CD4-positive, alpha-beta T cell treated with Interleukin-4 for 4 hours (primary cell): ENCODE results near the gene MAU2.
"Not testable (repeated sequence)": the region's sequence is repeated elsewhere in the genome, so short reads cannot be mapped to it uniquely, and the experiment has no call there.

ENCODE experiments used
- DNase-seq: peaks from one replicate; pipeline ENCODE4 v3.0.0-alpha.2; 2020

Gene MAU2

GRCh38 chr19:19348266-19348665 is 27.6 kb downstream of the MAU2 start:
- DNase-seq = no peak

DNA sequence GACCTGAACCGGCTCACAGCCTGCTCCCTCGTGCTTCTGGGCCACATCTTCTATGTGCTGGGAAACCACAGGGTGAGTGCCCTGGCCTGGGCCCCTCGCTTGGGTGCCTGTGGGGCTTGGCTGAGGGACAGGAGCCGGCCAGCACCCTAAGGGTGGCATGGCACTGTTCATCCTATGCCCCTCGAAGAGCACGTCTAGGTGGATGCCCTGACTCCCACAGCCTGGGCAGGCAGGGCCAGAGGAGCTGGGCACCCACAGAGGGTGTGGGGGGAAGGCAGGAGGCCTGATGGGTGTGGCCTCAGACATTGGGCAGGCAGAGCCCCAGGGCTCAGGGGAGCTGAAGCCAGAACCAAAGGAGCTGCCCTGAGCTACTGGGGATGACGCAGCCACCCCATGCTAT is 28.7 kb downstream of the MAU2 start:
- DNase-seq = no peak

DNA sequence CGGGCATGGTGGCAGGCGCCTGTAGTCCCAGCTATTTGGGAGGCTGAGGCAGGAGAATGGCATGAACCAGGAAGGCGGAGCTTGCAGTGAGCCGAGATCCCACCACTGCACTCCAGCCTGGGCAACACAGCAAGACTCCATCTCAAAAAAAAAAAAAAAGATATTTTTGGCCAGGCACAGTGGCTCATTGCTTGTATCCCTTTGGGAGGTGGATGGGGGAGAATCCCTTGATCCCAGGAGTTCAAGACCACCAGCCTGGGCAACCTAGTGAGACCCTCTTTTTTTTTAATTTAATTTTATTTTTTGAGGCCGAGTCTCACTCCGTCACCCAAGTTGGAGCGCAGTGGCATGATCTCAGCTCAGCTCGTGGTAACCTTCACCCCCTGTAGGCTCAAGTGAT is 30.1 kb downstream of the MAU2 start:
- DNase-seq = not testable (repeated sequence)

GRCh38 chr19:19352823-19353222 is 32.2 kb downstream of the MAU2 start:
- DNase-seq = no peak

DNA sequence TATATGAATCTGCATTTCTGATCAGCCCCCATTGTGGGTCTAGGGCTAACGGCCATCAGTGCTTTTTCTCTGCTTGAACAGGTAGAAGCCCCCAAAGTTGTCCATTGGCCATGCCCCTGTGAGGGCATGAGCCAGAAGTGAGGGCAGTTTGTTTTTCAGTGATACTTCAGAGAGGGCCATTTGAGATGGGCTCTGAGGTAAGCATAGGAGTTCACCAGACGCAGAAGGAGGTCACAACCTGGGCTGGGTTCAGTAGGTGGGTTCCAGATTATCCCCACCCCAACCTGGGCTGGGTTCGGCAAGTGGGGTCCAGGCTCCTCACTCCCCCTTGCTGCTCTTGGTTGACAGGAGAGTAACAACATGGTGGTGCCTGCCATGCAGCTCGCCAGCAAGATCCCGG is 33.4 kb downstream of the MAU2 start:
- DNase-seq = no peak

DNA sequence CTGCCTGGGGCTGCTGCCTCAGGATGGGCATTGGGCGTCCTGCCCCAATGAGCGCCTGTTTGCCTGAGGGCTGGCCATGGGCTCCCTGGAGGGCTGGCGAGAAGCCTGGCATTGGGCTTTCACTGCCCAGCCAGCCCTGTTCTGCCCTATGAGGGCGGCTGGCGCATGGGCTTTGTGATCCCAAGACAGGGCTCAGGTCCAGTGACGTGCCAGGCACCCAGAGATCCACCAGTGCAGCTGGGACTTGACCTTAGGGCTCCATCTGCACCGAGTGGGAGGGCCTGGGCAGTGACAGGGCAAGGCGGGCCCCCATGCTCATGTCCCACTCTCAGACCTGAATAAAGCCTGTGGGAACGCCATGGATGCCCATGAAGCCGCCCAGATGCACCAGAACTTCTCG is 34.3 kb downstream of the MAU2 start:
- DNase-seq = no peak

- no peak for DNase-seq
Observed at GRCh38 chr19:19355606-19356139, 35.0 kb downstream of the MAU2 start.

- DNase-seq = no peak
Observed at GRCh38 chr19:19356500-19356899, 35.9 kb downstream of the MAU2 start.

DNA sequence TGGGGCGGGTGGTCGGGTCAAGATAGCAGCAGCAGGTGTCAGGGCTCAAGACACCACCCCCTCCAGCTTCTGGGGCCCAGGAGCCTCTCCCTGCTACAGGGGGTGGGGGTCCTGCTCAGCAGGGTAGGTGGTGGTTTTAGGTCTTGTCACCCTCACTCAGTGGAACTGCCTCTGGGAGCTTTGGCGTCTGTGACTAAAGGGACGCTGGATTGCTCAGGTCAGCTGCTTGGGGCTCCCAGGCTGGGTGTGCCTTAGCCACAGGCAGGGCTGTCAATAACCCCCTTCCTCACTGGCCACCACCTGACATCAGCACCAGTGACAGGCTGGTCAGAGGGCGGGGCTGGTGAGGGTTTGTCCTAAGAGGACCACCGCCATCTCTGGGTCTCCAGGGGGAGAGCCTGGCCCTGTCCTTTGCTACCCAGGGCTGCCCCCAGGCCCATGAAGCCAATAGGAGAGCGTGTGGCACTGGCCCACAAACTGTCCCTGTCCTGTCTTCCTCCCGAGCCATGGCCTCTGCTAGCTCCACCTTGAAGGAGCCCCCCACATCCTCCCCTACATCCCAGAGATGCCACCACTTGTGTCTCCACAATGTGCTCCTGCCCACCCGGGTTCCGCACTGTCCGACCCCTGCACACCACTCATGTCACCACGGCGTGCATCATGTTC is 36.4 kb downstream of the MAU2 start:
- DNase-seq = no peak

GRCh38 chr19:19361075-19361594 is 40.5 kb downstream of the MAU2 start:
- DNase-seq = peak; percentile 74

DNA sequence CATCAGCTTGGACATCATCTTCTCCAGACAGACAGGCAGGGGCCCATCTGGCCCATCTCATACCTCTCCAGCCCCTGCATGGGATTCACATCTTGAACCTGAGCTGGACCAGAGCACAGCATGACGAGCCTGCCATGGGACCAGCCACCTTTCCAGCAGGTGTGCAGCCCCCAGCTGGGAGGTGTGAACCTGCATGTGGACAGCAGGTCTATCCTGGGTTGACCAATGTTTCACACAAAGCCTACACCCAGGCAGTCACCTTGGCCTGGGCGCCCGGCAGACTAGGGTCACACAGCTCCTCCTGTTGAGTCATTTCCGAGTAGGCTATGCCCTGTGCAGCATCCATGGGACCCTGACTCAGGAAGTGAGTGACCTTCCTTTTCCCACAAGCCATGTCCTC is 41.4 kb downstream of the MAU2 start:
- no peak for DNase-seq

DNA sequence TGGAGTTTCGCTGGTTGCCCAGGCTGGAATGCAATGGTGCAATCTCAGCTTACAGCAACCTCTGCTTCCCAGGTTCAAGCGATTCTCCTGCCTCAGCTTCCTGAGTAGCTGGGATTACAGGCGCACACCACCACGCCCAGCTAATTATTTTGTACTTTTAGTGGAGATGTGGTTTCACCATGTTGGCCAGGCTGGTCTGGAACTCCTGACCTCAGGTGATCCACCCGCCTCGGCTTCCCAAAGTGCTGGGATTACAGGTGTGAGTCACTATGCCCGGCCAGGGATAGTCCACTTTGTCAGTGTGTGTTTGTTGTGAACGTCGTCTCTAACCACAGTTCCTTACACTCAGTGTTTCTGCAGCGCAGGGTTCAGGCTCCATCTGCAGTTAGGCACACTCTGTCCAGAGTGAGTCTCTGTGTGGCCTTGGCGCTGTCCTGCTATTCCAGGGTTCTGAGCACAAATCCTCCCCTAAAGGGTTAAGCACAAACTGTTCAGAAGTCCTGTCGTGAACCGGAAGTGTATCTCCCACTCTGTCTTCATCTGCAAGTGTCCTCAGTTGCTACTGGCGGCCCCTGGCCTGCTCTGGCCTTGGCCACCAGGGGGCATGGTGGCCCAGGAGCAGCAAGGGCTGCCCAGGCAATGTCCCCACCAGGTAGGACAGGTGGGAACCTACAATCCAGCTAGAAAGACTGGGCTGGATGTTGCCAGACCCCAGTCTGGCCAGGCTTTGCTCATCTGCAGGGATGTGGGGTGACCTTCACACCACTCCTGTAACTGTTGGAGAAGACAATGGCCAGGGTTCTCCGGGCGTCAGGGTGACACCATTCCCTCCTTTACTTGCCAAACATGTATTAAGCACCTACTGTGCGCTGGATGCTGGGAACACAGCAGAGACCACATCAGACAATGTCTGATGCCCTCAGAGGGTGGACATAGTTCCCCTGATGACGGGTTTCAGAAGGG is 46.1 kb downstream of the MAU2 start:
- peak; percentile 67 for DNase-seq

- DNase-seq = no peak
Observed at GRCh38 chr19:19368087-19368486, 47.5 kb downstream of the MAU2 start.

DNA sequence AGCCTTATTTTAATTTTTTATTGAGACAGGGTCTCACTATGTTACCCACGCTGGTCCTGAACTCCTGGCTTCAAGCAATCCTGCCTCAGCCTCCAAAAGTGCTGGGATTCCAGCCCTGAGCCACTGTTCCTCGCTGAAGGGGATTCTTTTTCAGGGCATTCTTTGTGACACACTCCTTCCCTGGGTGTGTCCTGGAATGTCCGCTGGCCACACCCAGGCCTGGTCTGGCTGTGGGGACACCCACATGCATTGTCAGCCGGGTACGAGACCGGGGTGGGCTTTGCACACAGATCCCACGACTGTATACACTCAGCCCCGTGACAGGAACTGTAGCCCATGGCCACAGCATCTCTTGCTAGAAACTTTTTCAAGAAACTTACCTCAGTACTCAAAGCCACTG is 50.4 kb downstream of the MAU2 start:
- DNase-seq = no peak

DNA sequence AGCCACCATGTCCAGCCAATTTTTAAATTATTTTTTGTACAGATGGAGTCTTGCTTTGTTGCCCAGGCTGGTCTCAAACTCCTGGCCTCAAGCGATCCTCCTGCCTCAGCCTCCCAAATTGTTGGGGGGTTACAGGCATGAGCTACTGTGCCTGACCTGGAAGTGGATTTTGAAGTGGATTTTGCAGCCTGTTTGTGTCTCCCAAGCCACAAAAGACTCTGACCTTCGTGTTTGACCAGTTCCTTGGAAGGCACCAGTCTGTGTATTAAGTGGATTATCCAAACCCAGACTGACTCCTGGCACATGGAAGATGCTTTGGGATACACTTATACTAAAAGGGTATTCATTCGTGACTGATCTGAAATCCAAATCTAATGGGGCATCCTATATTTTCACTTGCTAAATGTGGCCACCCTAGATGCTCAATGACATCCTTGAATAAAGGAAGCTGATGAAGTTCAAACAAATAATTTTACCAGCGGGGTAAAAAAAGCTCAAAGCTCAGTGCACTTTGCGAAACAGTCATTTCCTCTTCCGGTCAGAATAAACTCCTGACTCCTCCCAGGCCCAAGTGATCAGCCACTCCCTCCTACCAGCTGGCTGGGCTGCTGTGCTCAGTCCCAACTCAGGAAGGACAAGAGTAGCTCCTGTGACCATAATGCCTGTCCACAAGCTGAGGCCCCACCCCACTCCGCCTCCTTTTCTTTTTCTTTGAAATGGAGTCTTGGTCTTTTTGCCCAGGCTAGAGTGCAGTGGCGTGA is 52.2 kb downstream of the MAU2 start:
- DNase-seq = peak; percentile 69

DNA sequence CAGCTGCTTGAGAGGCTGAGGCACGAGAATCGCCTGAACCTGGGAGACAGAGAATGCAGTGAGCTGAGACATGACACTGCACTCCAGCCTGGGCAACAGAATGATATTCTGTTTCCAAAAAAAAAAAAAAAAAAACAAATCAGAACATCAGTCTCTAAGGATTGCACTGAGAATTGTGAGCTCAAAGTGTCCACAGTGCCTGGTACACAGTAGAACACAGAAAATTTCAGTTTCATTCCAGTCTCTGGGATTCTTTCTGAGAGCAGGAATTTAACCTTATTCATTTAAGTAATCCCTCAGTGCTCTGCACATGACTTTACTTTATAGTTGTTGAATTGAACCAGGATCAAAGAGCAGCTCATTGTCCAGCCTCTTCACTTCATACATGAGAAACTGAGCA is 58.9 kb downstream of the MAU2 start:
- no peak for DNase-seq

DNA sequence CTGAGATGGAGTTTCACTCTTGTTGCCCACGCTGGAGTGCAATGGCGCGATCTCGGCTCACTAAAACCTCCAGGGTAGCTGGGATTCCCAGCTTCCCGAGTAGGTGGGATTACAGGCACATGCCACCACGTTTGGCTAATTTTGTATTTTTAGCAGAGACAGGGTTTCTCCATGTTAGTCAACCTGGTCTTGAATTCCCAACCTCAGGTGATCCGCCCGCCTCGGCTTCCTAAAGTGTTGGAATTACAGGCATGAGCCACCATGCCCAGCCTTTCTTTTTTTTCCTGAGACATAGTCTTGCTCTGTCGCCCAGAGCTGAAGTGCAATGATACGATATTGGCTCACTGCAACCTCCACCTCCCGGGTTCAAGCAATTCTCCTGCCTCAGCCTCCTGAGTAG is 59.7 kb downstream of the MAU2 start:
- DNase-seq = not testable (repeated sequence)

- DNase-seq = no peak
Observed at GRCh38 chr19:19381007-19381926, 60.6 kb downstream of the MAU2 start.

- DNase-seq = no peak
Observed at GRCh38 chr19:19382118-19382517, 61.5 kb downstream of the MAU2 start.

DNA sequence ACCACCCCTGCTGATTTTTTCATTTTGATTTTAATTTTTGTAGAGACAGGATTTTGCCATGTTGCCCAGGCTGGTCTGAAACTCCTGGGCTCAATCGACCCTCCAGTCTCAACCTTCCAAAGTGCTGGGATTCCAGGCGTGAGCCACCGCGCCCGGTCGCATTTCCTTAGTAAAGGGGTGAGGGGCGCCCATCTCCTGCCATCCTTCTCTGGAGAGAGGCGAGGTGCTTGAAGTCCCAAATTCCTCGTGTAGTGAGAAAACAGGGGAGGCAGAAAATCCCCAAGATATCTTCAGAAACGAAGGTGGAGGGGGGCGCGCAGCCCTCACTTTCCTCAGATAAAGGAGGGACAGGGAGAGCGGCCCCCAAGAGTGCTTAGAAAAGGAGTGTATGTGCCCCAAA is 63.9 kb downstream of the MAU2 start:
- no peak for DNase-seq

DNA sequence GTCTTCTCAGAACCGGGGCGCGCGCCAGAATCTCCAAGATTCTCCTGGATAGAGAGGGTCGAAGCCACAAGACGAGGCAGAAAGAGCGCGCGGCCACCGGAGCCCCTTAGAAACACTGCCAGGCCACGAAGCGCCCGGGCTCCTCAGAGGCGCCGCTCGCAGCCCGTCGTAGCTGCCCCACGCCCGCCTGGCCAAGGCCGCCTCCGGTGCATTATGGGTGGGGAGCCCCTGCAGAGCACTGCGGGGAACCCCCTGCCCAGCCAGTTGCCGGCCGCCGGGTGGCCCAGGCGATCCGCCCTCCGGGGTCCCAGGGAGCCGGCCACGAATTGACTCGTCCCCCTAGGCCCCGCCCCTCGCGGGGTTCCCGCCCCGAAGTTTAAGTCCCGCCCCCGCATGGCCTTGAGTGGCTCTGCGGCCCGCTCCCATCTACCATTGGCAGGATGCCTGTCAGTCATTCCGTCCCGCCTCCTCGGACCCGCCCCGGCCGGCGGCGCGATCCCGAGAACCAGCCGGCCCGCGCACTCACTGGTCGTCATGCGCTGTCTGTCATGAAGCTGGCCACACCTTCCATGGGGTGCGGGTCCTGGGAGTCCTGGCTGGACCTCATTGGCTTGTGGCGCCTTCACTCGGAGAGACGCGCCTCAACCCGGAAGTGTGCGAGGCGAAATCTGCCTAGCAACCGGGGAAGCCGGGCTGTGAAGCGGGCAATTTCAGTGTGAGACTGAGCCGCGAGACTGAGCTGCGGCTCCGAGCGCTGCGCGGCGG is 64.7 kb downstream of the MAU2 start:
- DNase-seq = peak; percentile 100
